ENCODE data around the gene TNFRSF4.
"Not testable (repeated sequence)": the region's sequence is repeated elsewhere in the genome, so short reads cannot be mapped to it uniquely, and the experiment has no call there.

Gene TNFRSF4

GRCh38 chr1:1179983-1180861 lies 33.7 kb downstream of the TNFRSF4 start:
- DNase-seq: no peak

GRCh38 chr1:1179346-1179982 lies 34.5 kb downstream of the TNFRSF4 start:
- no peak for DNase-seq

GRCh38 chr1:1178794-1179331 lies 35.1 kb downstream of the TNFRSF4 start:
- no peak for DNase-seq

- no peak for DNase-seq
Observed at GRCh38 chr1:1177452-1178206, 36.3 kb downstream of the TNFRSF4 start.

GRCh38 chr1:1176931-1177330 lies 37.0 kb downstream of the TNFRSF4 start:
- DNase-seq: no peak

- not testable (repeated sequence) for DNase-seq
Observed at GRCh38 chr1:1176063-1176761, 37.7 kb downstream of the TNFRSF4 start.

GRCh38 chr1:1175221-1176062 lies 38.5 kb downstream of the TNFRSF4 start:
- no peak for DNase-seq

- DNase-seq: no peak
Observed at GRCh38 chr1:1173793-1174415, 40.0 kb downstream of the TNFRSF4 start, which contains the start of gene TTLL10. Gene TTLL10 (plus strand): TSS chr1:1173880. CDS start chr1:1179216, 5,336 bp downstream.

GRCh38 chr1:1173061-1173792 lies 40.7 kb downstream of the TNFRSF4 start:
- DNase-seq: no peak

- DNase-seq: no peak
Observed at GRCh38 chr1:1171546-1172340, 42.2 kb downstream of the TNFRSF4 start.

- DNase-seq: no peak
Observed at GRCh38 chr1:1171161-1171545, 42.8 kb downstream of the TNFRSF4 start.

- DNase-seq: no peak
Observed at GRCh38 chr1:1170215-1171091, 43.5 kb downstream of the TNFRSF4 start.

GRCh38 chr1:1169429-1170214 lies 44.3 kb downstream of the TNFRSF4 start:
- no peak for DNase-seq

GRCh38 chr1:1168451-1169411 lies 45.2 kb downstream of the TNFRSF4 start:
- DNase-seq: no peak

- no peak for DNase-seq
Observed at GRCh38 chr1:1167841-1168450, 46.0 kb downstream of the TNFRSF4 start.

- DNase-seq: no peak
Observed at GRCh38 chr1:1167398-1167821, 46.5 kb downstream of the TNFRSF4 start.
